Thyroid gland (tissue), 4 donors: ENCODE measurements around the gene KCNMB2. TPM values are rescaled to one million over a fixed set of nuclear protein-coding genes. Genes with fewer than 3 reads are reported as not detected.

ENCODE experiments used
- DNase-seq, 2 donors: peaks; one replicate each; pipeline ENCODE4 v3.0.0-alpha.2; 2019
- H3K27ac ChIP-seq, 3 donors: fragments of 200-600 bp; sonication (generic); 1 replicate in 2 of 3; 2 replicates in 1 of 3; pipeline ENCODE4 v1.5.1; 2016 to 2019; ENCODE audit warnings: mild to moderate bottlenecking in 1 of 3, moderate library complexity in 1 of 3
- H3K27me3 ChIP-seq: fragments of 200-600 bp; sonication (generic); one replicate; pipeline ENCODE4 v1.5.1; 2019
- H3K36me3 ChIP-seq, 2 donors: fragments of 200-600 bp; sonication (generic); one replicate each; pipeline ENCODE4 v1.5.1; 2016 to 2019
- H3K4me1 ChIP-seq, 2 donors: fragments of 200-600 bp; sonication (generic); one replicate each; pipeline ENCODE4 v1.5.1; 2017 to 2019
- H3K4me3 ChIP-seq, 3 donors: fragments of 200-600 bp; sonication (generic); replicated peaks in 1 of 3; 1 replicate in 2 of 3; 2 replicates in 1 of 3; pipeline ENCODE4 v1.5.1; 2016; ENCODE audit warnings: mild to moderate bottlenecking in 1 of 3
- H3K9me3 ChIP-seq: fragments of 200-600 bp; sonication (generic); one replicate; pipeline ENCODE4 v1.5.1; 2017
- CTCF ChIP-seq, 6 experiments: fragments of 200-600 bp in 3 of 6; fragments of 450-650 bp in 3 of 6; sonication (generic) in 3 of 6; IDR thresholded peaks; one replicate each; pipeline ENCODE4 v1.5.1; 2016 to 2019; ENCODE audit warnings: antibody characterized with exemption in 6 of 6, mild to moderate bottlenecking in 2 of 6, inconsistent platforms in 1 of 6, moderate library complexity in 1 of 6
- POLR2A ChIP-seq, 2 donors: fragments of 450-650 bp; IDR thresholded peaks; one replicate each; pipeline ENCODE4 v1.6.1; 2017; ENCODE audit warnings: antibody characterized with exemption in 2 of 2, mild to moderate bottlenecking in 2 of 2, moderate library complexity in 1 of 2
- WGBS, 2 donors: methylation state at CpG; one replicate each; pipeline ENCODE4 v1.1.5; 2017; 5-methylcytosine and 5-hydroxymethylcytosine counted together
- intact Hi-C: fragments of 100-400 bp; cut with DNase I; formaldehyde crosslinking; loops from one replicate; pipeline ENCODE4 v1.15.1; 2023
- total RNA-seq, 4 donors: library from RNA; depleted of rRNA; stranded (reverse); fragments of >200 nt; gene quantifications; one replicate each; pipeline ENCODE4 v1.2.3, GENCODE V29; 2016

The KCNMB2 gene
- total RNA-seq, 4 donors from 2014 or later, result 0.56 to 0.92 (median 0.81) TPM; not detected in 1

GRCh38 chr3:178752843-178753242, 216.6 kb downstream of the KCNMB2 start:
- no peaks in the 10 kb centered on the region for H3K36me3 ChIP-seq
- no peaks in the 10 kb centered on the region for H3K4me1 ChIP-seq
- no peaks in the 10 kb centered on the region for H3K27me3 ChIP-seq
- TF ChIP-seq CTCF (IDR thresholded peaks at IDR 0.05) (no peak), POLR2A (IDR thresholded peaks at IDR 0.05) (no peak)
- DNase-seq, result no peak
- no peak overlapping the region for H3K27ac ChIP-seq
- no peaks in the 10 kb centered on the region for H3K9me3 ChIP-seq
- intact Hi-C loops, result no loop called here
- WGBS, 2 donors, result 85 to 94% methylated on average over 2 of the region's 2 CpGs
- H3K4me3 ChIP-seq, result no peak overlapping the region

- peak; percentile 64 to 75 for DNase-seq
- no peak for TF ChIP-seq CTCF (IDR thresholded peaks at IDR 0.05)
- no peak for TF ChIP-seq POLR2A (IDR thresholded peaks at IDR 0.05)
These were observed 218.7 kb downstream of the KCNMB2 start for GRCh38 chr3:178754852-178755510.

GRCh38 chr3:178761024-178761423, 224.8 kb downstream of the KCNMB2 start:
- 88 to 89% methylated on average over 4 of the region's 4 CpGs for WGBS, 2 donors
- no peak overlapping the region for H3K4me3 ChIP-seq
- H3K9me3 ChIP-seq, result no peaks in the 10 kb centered on the region
- H3K27me3 ChIP-seq, result no peaks in the 10 kb centered on the region
- H3K4me1 ChIP-seq, result no peaks in the 10 kb centered on the region
- no peak overlapping the region for H3K27ac ChIP-seq
- no peak for TF ChIP-seq POLR2A (IDR thresholded peaks at IDR 0.05)
- TF ChIP-seq CTCF (IDR thresholded peaks at IDR 0.05), result no peak
- intact Hi-C loops, result no loop called here
- no peaks in the 10 kb centered on the region for H3K36me3 ChIP-seq
- DNase-seq, result no peak

More at GRCh38 chr3:178754852-178755510, 218.7 kb downstream of the KCNMB2 start:
- Histone ChIP-seq H3K4me3 (no peak overlapping the region), H3K4me1 (no peaks in the 10 kb centered on the region), H3K27ac (no peak overlapping the region), H3K36me3 (no peaks in the 10 kb centered on the region), H3K9me3 (no peaks in the 10 kb centered on the region), H3K27me3 (no peaks in the 10 kb centered on the region)
- 27 to 42% methylated on average over 6 to 7 of the region's 7 CpGs for WGBS, 2 donors
- intact Hi-C loops, result no loop called here

- intact Hi-C loops, result no loop called here
- 70 to 71% methylated on average over 3 of the region's 3 CpGs for WGBS, 2 donors
- no peak for TF ChIP-seq POLR2A (IDR thresholded peaks at IDR 0.05)
- no peak for TF ChIP-seq CTCF (IDR thresholded peaks at IDR 0.05)
- no peak overlapping the region for H3K27ac ChIP-seq
- no peak overlapping the region for H3K4me3 ChIP-seq
- no peaks in the 10 kb centered on the region for H3K9me3 ChIP-seq
- H3K4me1 ChIP-seq, result no peaks in the 10 kb centered on the region
- no peaks in the 10 kb centered on the region for H3K27me3 ChIP-seq
- no peak for DNase-seq
- H3K36me3 ChIP-seq, result no peaks in the 10 kb centered on the region
These were observed 225.2 kb downstream of the KCNMB2 start for GRCh38 chr3:178761461-178761860.

DNA sequence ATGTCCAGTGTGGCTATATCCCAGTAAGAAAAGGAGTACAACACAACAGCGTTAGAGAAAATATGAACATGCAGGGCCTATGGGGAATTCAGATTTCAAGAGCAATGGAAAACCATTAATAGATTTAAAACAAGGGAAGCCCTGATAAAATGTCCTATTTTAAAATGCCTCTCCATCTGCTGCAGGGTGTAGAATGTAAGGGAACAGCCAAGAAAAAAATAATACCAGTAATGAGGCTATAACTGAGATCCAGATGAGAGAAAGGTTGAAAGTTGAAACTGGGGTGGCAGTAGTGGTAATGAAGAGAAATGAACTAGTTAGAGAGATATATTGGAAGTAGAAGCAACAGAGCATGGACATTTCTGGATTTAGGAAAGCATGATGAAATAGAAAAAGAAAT, 226.1 kb downstream of the KCNMB2 start:
- WGBS, 2 donors, result 81 to 91% methylated on average over 1 of the region's 1 CpG
- Histone ChIP-seq H3K4me1 (no peaks in the 10 kb centered on the region), H3K27me3 (no peaks in the 10 kb centered on the region), H3K27ac (no peak overlapping the region), H3K36me3 (no peaks in the 10 kb centered on the region), H3K4me3 (no peak overlapping the region), H3K9me3 (no peaks in the 10 kb centered on the region)
- TF ChIP-seq CTCF (IDR thresholded peaks at IDR 0.05) (no peak), POLR2A (IDR thresholded peaks at IDR 0.05) (no peak)
- no peak for DNase-seq
- intact Hi-C loops, result no loop called here
